Upper lobe of left lung (tissue), 4 donors: ENCODE results near the gene FBXO9.

Experiments
- POLR2A ChIP-seq, 4 donors: fragments of 450-650 bp; IDR thresholded peaks; one replicate each; pipeline ENCODE4 v1.5.1; 2016 to 2017; ENCODE audit warnings: antibody characterized with exemption in 4 of 4, mild to moderate bottlenecking in 2 of 4
- POLR2AphosphoS5 ChIP-seq, 2 donors: sonication (generic); formaldehyde crosslinking; IDR thresholded peaks; one replicate each; pipeline ENCODE4 v1.5.1; 2017; ENCODE audit warnings: antibody characterized with exemption in 2 of 2

- TF ChIP-seq POLR2A (IDR thresholded peaks at IDR 0.05) (no peak), POLR2AphosphoS5 (IDR thresholded peaks at IDR 0.05) (no peak)
Measured at GRCh38 chr6:53134601-53135235, 69.5 kb downstream of the FBXO9 start.
